ENCODE results near the gene CFAP73. TPM values are rescaled to one million over a fixed set of nuclear protein-coding genes. Genes with fewer than 3 reads are reported as not detected.

CFAP73 gene
- total RNA-seq, 1 experiment from 2014 or later: 0.94 TPM

GRCh38 chr12:113163030-113163360 lies 13.5 kb downstream of the CFAP73 start:
- DNase-seq (ENCODE audit: low spot score): no peak

More at GRCh38 chr12:113163030-113163360, 13.5 kb downstream of the CFAP73 start:
- ChIA-PET CTCF (interaction anchor here (1.1 to 2.6 kb wide), 6 partner anchors 10 to 262 kb away, joined by 3 to 45 read pairs (median 22); partner anchors contain the start of genes CFAP73 and RASAL1), POLR2A (interaction anchor here (0.5 to 0.9 kb wide), 2 partner anchors 10 to 28 kb away, joined by 3 to 4 read pairs; no protein-coding TSS in a partner anchor)
- no peaks in the 10 kb centered on the region for H3K9me3 Mint-ChIP-seq
- no peaks in the 10 kb centered on the region for H3K27me3 Mint-ChIP-seq (ENCODE audit: low read depth)
- no peak overlapping the region for H3K27ac Mint-ChIP-seq
- no peak overlapping the region for H3K4me3 Mint-ChIP-seq
- H3K36me3 Mint-ChIP-seq: peaks cover 31% of the 10 kb centered on the region
- TF ChIP-seq, protein P1, sequence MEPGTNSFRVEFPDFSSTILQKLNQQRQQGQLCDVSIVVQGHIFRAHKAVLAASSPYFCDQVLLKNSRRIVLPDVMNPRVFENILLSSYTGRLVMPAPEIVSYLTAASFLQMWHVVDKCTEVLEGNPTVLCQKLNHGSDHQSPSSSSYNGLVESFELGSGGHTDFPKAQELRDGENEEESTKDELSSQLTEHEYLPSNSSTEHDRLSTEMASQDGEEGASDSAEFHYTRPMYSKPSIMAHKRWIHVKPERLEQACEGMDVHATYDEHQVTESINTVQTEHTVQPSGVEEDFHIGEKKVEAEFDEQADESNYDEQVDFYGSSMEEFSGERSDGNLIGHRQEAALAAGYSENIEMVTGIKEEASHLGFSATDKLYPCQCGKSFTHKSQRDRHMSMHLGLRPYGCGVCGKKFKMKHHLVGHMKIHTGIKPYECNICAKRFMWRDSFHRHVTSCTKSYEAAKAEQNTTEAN (CRISPR knock-in tag; IDR thresholded peaks at IDR 0.05): no peak
- TF ChIP-seq ATF6 (CRISPR knock-in tag; IDR thresholded peaks at IDR 0.05): no peak
- TF ChIP-seq FOXJ3 (CRISPR knock-in tag; IDR thresholded peaks at IDR 0.05; ENCODE audit: borderline replicate concordance): no peak
- TF ChIP-seq ZNF317 (CRISPR knock-in tag; IDR thresholded peaks at IDR 0.05; ENCODE audit: borderline replicate concordance, low read depth): no peak
- no peak for TF ChIP-seq ZNF232 (CRISPR knock-in tag; IDR thresholded peaks at IDR 0.05)
- TF ChIP-seq, protein P2, sequence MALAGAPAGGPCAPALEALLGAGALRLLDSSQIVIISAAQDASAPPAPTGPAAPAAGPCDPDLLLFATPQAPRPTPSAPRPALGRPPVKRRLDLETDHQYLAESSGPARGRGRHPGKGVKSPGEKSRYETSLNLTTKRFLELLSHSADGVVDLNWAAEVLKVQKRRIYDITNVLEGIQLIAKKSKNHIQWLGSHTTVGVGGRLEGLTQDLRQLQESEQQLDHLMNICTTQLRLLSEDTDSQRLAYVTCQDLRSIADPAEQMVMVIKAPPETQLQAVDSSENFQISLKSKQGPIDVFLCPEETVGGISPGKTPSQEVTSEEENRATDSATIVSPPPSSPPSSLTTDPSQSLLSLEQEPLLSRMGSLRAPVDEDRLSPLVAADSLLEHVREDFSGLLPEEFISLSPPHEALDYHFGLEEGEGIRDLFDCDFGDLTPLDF (CRISPR knock-in tag; IDR thresholded peaks at IDR 0.05): no peak
- no peak for TF ChIP-seq SP1 (CRISPR knock-in tag; conservative IDR thresholded peaks at IDR 0.05)
- TF ChIP-seq, protein P3, sequence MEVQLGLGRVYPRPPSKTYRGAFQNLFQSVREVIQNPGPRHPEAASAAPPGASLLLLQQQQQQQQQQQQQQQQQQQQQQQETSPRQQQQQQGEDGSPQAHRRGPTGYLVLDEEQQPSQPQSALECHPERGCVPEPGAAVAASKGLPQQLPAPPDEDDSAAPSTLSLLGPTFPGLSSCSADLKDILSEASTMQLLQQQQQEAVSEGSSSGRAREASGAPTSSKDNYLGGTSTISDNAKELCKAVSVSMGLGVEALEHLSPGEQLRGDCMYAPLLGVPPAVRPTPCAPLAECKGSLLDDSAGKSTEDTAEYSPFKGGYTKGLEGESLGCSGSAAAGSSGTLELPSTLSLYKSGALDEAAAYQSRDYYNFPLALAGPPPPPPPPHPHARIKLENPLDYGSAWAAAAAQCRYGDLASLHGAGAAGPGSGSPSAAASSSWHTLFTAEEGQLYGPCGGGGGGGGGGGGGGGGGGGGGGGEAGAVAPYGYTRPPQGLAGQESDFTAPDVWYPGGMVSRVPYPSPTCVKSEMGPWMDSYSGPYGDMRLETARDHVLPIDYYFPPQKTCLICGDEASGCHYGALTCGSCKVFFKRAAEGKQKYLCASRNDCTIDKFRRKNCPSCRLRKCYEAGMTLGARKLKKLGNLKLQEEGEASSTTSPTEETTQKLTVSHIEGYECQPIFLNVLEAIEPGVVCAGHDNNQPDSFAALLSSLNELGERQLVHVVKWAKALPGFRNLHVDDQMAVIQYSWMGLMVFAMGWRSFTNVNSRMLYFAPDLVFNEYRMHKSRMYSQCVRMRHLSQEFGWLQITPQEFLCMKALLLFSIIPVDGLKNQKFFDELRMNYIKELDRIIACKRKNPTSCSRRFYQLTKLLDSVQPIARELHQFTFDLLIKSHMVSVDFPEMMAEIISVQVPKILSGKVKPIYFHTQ (CRISPR knock-in tag; IDR thresholded peaks at IDR 0.05): no peak
- no peak for TF ChIP-seq ZBTB21 (CRISPR knock-in tag; IDR thresholded peaks at IDR 0.05; ENCODE audit: borderline replicate concordance)
- TF ChIP-seq SMAD4 (CRISPR knock-in tag; IDR thresholded peaks at IDR 0.05): no peak
- no peak for TF ChIP-seq ELF4 (CRISPR knock-in tag; IDR thresholded peaks at IDR 0.05; ENCODE audit: low read depth)
- TF ChIP-seq, protein P4, sequence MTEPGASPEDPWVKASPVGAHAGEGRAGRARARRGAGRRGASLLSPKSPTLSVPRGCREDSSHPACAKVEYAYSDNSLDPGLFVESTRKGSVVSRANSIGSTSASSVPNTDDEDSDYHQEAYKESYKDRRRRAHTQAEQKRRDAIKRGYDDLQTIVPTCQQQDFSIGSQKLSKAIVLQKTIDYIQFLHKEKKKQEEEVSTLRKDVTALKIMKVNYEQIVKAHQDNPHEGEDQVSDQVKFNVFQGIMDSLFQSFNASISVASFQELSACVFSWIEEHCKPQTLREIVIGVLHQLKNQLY (CRISPR knock-in tag; IDR thresholded peaks at IDR 0.05): no peak
- no peak for TF ChIP-seq GTF2I (CRISPR knock-in tag; conservative IDR thresholded peaks at IDR 0.05)
- no peak for TF ChIP-seq ATF2 (CRISPR knock-in tag; IDR thresholded peaks at IDR 0.05; ENCODE audit: borderline replicate concordance, low read depth)
- TF ChIP-seq ZNF423 (CRISPR knock-in tag; IDR thresholded peaks at IDR 0.05): no peak
- TF ChIP-seq ZNF219 (CRISPR knock-in tag; IDR thresholded peaks at IDR 0.05; ENCODE audit: borderline replicate concordance): no peak
- peaks cover 28% of the 10 kb centered on the region for H3K4me1 Mint-ChIP-seq
- no peak for ATAC-seq
